ENCODE results near the gene RNF166.

Gene RNF166

DNA sequence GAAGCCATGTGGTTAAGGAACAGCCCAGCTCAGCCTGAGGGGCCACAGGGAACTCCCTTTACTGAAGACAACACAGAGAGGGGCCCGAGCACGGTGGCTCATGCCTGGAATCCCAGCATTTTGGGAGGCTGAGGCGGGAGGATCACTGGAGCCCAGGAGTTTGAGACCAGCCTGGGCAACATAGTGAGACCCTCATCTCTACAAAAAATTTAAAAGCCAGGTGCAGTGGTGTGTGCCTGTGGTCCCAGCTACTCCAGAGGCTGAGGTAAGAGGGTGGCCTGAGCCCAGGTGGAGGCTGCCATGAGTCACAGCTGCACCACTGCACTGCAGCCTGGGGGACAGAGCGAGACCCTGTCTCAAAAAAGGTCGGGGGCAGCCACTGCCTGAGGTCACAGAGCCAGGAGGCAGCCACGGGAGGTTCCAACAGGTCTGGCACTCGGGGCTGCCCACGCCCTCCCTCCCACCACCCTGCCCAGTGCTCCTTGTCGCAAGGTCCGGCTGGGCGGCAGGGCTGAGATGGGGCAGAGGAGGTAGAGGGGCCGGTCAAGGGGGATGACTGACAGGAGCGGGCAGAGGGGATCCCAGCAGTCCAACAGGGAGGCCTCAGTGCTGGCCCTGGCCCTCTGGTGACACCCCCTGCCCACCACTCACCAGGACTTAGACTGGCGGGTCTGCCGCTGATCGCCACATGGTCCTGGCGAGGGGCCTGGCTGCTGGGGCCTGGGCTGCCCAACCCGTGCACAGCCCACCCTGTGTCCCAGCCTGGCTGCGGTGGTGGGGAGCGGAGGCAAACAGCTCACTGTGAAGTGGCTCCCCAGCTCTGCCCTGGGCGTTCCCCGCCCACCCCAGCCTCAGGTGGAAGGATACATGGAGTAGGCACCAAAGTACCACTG is 58.8 kb downstream of the RNF166 start:
- no peak for DNase-seq (ENCODE audit: low read depth)
- H3K4me3 ChIP-seq (ENCODE audit: low read depth, low read length) = no peak overlapping the region
- TF ChIP-seq, protein P1, sequence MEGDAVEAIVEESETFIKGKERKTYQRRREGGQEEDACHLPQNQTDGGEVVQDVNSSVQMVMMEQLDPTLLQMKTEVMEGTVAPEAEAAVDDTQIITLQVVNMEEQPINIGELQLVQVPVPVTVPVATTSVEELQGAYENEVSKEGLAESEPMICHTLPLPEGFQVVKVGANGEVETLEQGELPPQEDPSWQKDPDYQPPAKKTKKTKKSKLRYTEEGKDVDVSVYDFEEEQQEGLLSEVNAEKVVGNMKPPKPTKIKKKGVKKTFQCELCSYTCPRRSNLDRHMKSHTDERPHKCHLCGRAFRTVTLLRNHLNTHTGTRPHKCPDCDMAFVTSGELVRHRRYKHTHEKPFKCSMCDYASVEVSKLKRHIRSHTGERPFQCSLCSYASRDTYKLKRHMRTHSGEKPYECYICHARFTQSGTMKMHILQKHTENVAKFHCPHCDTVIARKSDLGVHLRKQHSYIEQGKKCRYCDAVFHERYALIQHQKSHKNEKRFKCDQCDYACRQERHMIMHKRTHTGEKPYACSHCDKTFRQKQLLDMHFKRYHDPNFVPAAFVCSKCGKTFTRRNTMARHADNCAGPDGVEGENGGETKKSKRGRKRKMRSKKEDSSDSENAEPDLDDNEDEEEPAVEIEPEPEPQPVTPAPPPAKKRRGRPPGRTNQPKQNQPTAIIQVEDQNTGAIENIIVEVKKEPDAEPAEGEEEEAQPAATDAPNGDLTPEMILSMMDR (conservative IDR thresholded peaks at IDR 0.05; ENCODE audit: low read depth, low read length) = no peak

Data from choroid plexus epithelial cell (primary cell).